ENCODE data around the gene OR51B5. TPM values are rescaled to one million over a fixed set of nuclear protein-coding genes. Genes with fewer than 3 reads are reported as not detected.

The OR51B5 gene
- total and polyA plus RNA-seq, 4 donors, result 0.17 to 0.23 TPM; not detected in 2

GRCh38 chr11:5368502-5369043 lies 25.2 kb upstream of the OR51B5 start:
- DNase-seq (ENCODE audit: low spot score), result no peak
- TF ChIP-seq, protein P1, sequence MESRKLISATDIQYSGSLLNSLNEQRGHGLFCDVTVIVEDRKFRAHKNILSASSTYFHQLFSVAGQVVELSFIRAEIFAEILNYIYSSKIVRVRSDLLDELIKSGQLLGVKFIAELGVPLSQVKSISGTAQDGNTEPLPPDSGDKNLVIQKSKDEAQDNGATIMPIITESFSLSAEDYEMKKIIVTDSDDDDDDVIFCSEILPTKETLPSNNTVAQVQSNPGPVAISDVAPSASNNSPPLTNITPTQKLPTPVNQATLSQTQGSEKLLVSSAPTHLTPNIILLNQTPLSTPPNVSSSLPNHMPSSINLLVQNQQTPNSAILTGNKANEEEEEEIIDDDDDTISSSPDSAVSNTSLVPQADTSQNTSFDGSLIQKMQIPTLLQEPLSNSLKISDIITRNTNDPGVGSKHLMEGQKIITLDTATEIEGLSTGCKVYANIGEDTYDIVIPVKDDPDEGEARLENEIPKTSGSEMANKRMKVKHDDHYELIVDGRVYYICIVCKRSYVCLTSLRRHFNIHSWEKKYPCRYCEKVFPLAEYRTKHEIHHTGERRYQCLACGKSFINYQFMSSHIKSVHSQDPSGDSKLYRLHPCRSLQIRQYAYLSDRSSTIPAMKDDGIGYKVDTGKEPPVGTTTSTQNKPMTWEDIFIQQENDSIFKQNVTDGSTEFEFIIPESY (IDR thresholded peaks at IDR 0.05), result no peak
- TF ChIP-seq RAD21 (IDR thresholded peaks at IDR 0.05) (no peak), GABPA (IDR thresholded peaks at IDR 0.05 in 1 of 2, conservative IDR thresholded peaks at IDR 0.05 in 1 of 2) (no peak), MAX (IDR thresholded peaks at IDR 0.05) (no peak), JUND (IDR thresholded peaks at IDR 0.05) (no peak), RXRA (IDR thresholded peaks at IDR 0.05) (no peak), HNF4G (IDR thresholded peaks at IDR 0.05) (no peak), FOXA1 (IDR thresholded peaks at IDR 0.05) (no peak), SP1 (IDR thresholded peaks at IDR 0.05) (no peak), TAF1 (conservative IDR thresholded peaks at IDR 0.05) (no peak), FOXA2 (IDR thresholded peaks at IDR 0.05) (no peak), ATF3 (IDR thresholded peaks at IDR 0.05) (no peak), HNF4A (conservative IDR thresholded peaks at IDR 0.05) (no peak), NR2F2 (IDR thresholded peaks at IDR 0.05) (no peak), EGR1 (IDR thresholded peaks at IDR 0.05; ENCODE audit: low read depth in 2 of 2) (no peak), CTCF (IDR thresholded peaks at IDR 0.05; ENCODE audit: low read depth, low read length, missing input control) (no peak), YY1 (IDR thresholded peaks at IDR 0.05) (no peak)
- TF ChIP-seq, protein P2, sequence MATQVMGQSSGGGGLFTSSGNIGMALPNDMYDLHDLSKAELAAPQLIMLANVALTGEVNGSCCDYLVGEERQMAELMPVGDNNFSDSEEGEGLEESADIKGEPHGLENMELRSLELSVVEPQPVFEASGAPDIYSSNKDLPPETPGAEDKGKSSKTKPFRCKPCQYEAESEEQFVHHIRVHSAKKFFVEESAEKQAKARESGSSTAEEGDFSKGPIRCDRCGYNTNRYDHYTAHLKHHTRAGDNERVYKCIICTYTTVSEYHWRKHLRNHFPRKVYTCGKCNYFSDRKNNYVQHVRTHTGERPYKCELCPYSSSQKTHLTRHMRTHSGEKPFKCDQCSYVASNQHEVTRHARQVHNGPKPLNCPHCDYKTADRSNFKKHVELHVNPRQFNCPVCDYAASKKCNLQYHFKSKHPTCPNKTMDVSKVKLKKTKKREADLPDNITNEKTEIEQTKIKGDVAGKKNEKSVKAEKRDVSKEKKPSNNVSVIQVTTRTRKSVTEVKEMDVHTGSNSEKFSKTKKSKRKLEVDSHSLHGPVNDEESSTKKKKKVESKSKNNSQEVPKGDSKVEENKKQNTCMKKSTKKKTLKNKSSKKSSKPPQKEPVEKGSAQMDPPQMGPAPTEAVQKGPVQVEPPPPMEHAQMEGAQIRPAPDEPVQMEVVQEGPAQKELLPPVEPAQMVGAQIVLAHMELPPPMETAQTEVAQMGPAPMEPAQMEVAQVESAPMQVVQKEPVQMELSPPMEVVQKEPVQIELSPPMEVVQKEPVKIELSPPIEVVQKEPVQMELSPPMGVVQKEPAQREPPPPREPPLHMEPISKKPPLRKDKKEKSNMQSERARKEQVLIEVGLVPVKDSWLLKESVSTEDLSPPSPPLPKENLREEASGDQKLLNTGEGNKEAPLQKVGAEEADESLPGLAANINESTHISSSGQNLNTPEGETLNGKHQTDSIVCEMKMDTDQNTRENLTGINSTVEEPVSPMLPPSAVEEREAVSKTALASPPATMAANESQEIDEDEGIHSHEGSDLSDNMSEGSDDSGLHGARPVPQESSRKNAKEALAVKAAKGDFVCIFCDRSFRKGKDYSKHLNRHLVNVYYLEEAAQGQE (IDR thresholded peaks at IDR 0.05), result no peak
- Histone ChIP-seq H3K36me3 (ENCODE audit: control insufficient read depth in 4 of 4, insufficient read depth in 3 of 4, low read depth in 1 of 4, low read length in 3 of 4) (no peaks in the 10 kb centered on the region), H3K9me3 (ENCODE audit: control insufficient read depth in 4 of 4, low read length in 3 of 4) (peaks cover 0 to 5% (median 0%) of the 10 kb centered on the region in 4 donors), H3K4me1 (ENCODE audit: control insufficient read depth in 4 of 4, insufficient read depth in 4 of 4, low read length in 3 of 4) (no peaks in the 10 kb centered on the region), H3K4me3 (ENCODE audit: low read depth in 1 of 3, low read length in 3 of 3) (no peak overlapping the region), H3K9ac (ENCODE audit: low read depth in 1 of 2, low read length in 2 of 2) (no peak overlapping the region), H3K27ac (ENCODE audit: low read depth in 1 of 2, low read length in 2 of 2) (no peak overlapping the region), H3K27me3 (ENCODE audit: control insufficient read depth in 4 of 4, insufficient read depth in 4 of 4, low read length in 3 of 4) (no peaks in the 10 kb centered on the region)
- WGBS, result 67% methylated on average over 3 of the region's 3 CpGs
